DMS153 (cell line): ENCODE results near the gene TANC1.

Source experiments
- DNase-seq: peaks from one replicate; lab custom pipeline; 2025; lab: John Stamatoyannopoulos, UW

The TANC1 gene

GRCh38 chr2:159196393-159196925 is 228.0 kb downstream of the TANC1 start:
- no peak for DNase-seq

DNA sequence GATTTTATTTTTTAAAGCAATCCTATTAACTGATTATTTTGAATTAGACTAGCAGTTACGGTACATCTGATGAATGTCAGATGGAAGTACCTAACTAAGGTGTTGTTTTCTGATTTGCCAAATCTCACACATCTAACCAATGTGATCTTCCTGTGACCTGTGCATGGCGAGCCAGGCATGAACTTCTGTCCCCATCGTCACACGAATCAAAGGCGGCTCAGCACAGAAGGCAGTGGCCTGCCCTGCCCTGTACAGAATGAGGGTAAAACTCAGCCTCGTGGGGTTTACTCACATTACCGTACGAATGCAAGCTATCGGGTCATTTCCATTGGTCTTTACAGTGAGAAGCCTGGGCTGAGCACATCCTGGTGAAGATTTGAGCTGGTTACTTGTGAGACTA is 230.8 kb downstream of the TANC1 start:
- DNase-seq: no peak

- no peak for DNase-seq
These were observed 231.5 kb downstream of the TANC1 start for GRCh38 chr2:159199761-159200465.

GRCh38 chr2:159200498-159200897 is 232.1 kb downstream of the TANC1 start:
- DNase-seq: no peak

DNA sequence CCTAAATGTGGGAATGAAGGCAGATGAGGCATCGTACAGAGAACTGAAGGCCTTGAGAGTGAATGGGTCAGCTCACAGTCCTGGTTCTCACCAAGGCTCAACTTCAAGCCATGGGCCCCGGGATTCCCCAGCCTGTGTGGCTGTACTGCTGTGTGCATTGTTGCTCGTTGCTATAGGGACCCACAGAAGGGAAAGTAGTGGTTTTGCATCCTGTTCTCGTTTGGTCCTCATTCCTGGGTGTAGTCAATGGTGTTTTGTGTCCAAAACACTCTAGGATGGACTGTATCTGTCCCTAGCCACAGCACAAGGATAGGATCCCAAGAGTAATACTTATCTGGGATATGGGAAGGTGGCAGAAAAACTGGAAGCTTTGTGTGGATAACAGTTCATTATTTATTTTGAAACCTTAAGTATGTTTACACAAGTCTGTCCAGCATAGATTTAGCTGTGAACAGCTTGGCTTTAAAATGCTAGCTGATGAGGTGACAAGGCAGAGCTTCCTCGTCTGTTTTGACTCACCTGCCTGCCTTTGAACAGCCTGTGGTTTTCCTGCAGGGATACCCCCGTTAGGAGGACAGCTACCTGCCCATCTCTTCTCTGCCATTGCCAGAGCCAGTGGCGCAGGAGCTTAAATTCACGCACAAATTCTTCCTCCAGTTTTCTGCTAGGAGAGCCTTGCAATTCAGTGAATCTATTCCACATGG is 233.1 kb downstream of the TANC1 start:
- DNase-seq: peak; percentile 55

- DNase-seq: no peak
These were observed 234.2 kb downstream of the TANC1 start for GRCh38 chr2:159202568-159203071.

DNA sequence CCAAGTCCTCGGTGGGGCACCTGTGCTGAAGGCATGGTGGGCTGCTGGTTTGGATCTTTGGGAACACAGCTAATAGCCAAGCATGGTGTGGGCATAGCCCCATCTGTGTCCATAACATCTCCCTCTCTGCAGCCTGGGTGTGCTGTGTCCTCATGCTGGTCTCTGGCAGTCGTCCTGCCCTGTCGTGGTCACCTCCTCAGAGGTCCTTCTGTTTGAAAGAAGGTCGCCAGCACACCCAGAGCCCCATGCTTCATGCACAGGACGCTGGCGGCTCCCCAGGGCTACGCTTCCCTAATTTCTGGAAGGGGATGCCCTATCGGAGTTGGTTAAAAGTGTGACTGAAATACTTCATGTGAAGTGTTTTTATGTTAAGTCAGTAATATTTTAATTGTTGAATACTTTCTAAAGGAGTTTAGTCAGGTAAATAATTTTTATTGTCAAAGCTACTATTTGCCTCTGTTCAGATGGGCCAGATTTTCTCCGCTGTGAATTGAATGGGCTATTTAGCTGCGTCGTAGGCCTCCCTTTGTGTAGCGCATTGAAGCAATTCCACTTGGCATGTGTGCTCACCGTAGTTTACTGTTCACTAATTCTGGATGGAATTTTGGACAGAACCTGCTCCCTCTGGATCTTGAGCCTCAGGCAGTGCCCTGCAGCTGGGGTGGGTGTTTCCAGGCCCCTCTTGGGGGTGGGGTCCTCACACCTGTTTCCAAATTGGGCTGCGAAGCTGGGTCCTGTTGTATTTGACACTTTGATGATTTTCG is 236.1 kb downstream of the TANC1 start:
- DNase-seq: no peak

GRCh38 chr2:159206736-159207380 is 238.4 kb downstream of the TANC1 start:
- DNase-seq: no peak

- no peak for DNase-seq
These were observed 240.0 kb downstream of the TANC1 start for GRCh38 chr2:159208438-159208837.

GRCh38 chr2:159209341-159210306 is 241.2 kb downstream of the TANC1 start:
- no peak for DNase-seq

GRCh38 chr2:159211447-159212396 is 243.3 kb downstream of the TANC1 start:
- DNase-seq: no peak

GRCh38 chr2:159213296-159213695 is 244.9 kb downstream of the TANC1 start:
- DNase-seq: no peak

DNA sequence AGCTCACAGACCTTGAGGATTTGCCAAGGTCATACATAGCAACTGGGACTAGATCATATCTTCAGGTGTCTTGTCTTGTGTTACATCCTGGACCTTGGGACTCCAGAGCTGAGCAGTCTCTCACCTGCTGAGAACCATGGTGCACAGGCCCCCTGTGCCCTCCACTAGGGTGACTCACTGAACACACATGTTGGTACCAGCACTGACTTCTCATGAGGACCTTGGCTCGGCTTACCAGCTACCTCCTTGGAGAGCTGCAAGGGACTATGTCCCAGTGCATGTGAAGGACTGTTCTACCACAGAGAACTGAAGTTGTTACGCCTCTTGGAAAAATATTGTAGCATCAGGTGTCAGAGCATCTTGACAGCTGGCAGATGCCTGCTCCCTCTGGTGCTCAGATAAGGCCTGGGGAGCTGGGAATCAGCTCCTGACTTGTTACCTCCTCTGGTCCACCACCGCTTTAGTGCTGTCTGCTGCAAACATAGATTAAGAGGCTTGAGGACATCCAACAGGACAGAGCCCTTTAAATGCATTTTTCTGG is 246.0 kb downstream of the TANC1 start:
- DNase-seq: no peak

DNA sequence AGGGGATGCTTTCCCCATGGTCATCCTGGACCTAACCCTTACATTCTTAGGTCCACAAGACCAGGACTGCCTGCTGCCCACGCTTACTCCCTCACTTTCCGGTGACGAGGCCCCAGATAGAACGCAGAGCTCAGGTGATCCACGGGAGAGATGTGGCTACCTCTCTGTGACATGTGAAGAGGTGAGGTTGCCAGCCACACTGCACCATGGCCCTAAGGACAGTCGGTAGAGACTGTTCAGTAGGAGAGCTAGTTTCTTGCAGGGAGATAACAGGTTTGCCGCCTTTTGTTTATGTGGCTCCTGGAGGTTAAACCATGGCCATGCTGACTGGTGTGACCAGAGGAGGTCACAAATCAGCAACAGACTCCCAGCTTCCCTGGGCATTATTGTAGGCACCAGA is 246.7 kb downstream of the TANC1 start:
- DNase-seq: no peak

DNA sequence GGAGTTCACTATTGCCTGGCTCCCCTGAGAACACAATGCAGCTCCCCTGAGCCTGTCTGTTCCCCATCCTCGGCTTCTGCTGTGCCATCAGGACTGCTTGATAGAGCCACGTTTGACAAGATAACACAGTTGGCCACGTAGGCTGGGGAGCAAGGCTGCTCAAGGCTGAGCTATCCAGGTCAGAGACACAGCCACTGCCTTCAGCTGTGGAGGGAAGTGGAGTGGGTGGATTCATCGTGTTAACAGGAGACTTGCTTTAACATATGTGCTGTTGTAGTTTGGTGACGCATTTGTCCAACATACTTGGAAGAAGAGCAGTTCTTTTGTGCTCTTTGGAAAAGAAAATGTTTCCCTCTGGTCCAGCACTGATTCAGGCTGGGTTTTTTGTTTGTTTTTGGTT is 249.2 kb downstream of the TANC1 start:
- DNase-seq: no peak

DNA sequence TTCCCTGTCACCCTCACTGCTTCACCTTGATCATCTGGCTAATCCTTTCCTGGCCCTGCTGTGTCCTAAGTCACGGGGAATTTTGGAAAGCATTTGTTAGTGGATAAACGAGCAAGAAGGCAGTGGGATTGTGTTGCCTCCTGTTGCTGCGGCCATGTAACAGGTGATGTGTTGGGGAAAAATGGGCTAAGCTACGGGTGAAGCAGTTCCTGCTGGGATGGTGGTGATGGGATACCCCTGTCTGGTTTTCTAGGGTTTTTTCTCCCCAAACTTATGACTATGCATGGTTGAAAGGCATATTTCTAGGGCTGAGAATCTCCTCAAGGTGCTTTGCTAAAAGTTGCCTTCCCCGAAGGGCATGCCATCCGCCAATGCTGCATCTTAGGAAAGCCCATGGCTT is 249.9 kb downstream of the TANC1 start:
- DNase-seq: no peak

DNA sequence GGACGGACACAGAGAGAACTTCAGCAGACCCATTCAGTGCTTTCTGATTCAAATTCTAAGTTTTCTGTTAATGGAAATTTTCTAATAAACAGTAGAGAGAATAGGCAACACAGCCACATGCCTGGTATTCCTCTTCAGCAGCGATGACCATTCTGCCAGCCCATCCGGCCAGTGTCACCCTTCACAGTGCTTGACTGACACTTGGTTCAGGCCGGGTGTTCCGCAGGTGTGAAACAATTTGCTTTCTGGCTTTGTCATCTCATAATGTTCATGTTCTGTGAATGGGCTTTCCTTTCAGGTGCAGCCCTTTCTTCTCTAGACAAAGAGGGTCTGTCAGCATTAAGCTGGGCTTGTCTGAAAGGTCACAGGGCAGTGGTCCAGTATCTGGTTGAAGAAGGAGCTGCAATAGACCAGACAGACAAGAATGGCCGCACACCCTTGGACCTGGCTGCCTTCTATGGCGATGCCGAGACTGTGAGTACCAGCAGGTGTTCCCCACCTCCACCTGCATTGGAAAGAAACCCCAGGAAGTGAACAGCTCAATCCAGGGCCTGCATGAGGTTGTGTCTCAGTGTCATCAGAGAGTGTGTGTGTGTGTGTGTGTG is 251.1 kb downstream of the TANC1 start:
- DNase-seq: no peak

DNA sequence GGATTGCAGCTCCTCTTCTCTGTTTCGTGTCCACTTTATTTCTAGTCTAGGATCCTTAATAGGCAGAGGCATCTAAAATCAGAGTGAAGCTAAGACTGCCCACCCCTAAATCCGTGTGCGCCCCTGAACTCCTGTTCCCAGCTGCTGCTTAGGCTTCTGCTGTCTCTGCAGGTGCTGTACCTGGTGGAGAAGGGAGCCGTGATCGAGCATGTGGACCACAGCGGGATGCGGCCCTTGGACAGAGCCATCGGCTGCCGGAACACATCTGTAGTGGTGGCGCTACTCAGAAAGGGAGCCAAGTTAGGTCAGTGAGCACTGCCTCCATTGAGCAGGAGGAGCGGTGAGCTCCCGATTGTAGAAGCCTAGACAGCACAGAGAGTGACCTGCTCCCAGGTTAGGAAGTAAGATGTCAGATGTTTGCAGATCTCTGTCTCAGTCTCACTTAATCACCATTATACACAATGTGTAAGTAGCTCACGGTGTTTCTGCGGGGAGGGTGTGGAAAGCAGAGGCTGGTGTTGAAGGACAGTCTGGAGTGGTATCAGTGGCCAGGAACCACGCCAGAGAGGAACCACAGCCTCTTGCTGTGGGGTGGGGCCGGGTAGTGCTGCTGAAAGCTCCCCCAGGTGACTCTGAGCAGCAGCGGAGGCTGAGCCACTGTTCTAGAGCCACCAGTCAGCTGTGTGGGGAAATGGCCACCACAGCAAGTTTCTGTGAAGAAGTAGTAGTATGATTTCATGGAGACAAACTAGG is 255.8 kb downstream of the TANC1 start:
- no peak for DNase-seq
